Kidney (tissue), 14 donors: ENCODE results near the gene G3BP1. TPM values are rescaled to one million over a fixed set of nuclear protein-coding genes. Genes with fewer than 3 reads are reported as not detected.
A peak's percentile ranks its signal among the peaks of the same experiment; 100 is the strongest.

Experiments
- DNase-seq, 5 donors: peaks; one replicate each; pipeline ENCODE4 v3.0.0-alpha.2; 2013 to 2020
- FAIRE-seq: peaks from 2 replicates; lab custom pipeline; 2012; peaks lifted over from hg19 to GRCh38; lab: Jason Lieb, UNC
- H3K27ac ChIP-seq, 2 donors: one replicate each; pipeline ENCODE4 v1.7.0; 2013; ENCODE audit warnings: low read depth in 2 of 2, low read length in 2 of 2, inconsistent platforms in 1 of 2
- H3K27me3 ChIP-seq: one replicate; pipeline ENCODE4 v1.7.1; 2013; ENCODE audit warnings: low read length, inconsistent platforms; ENCODE audit not compliant: control insufficient read depth, insufficient read depth
- H3K36me3 ChIP-seq, 3 donors: one replicate each; pipeline versions ENCODE4 v1.7.0 to v1.7.1; 2013; ENCODE audit warnings: low read length in 3 of 3, control low read depth in 1 of 3, inconsistent platforms in 1 of 3; ENCODE audit not compliant: insufficient read depth in 3 of 3, control insufficient read depth in 2 of 3
- H3K4me1 ChIP-seq, 3 donors: one replicate each; pipeline versions ENCODE4 v1.7.0 to v1.7.1; 2013; ENCODE audit warnings: low read length in 3 of 3, inconsistent platforms in 1 of 3, low read depth in 1 of 3; ENCODE audit not compliant: control insufficient read depth in 2 of 3, insufficient read depth in 2 of 3
- H3K4me3 ChIP-seq, 3 donors: one replicate each; pipeline versions ENCODE4 v1.7.0 to v1.8.1; 2013; ENCODE audit warnings: low read length in 3 of 3, control low read depth in 1 of 3, inconsistent platforms in 1 of 3
- H3K9ac ChIP-seq, 3 donors: one replicate each; pipeline versions ENCODE4 v1.7.0 to v1.7.1; 2013; ENCODE audit warnings: low read length in 3 of 3, control low read depth in 1 of 3, inconsistent platforms in 1 of 3
- H3K9me3 ChIP-seq, 3 donors: one replicate each; pipeline versions ENCODE4 v1.7.0 to v1.7.1; 2013; ENCODE audit warnings: low read length in 3 of 3, control low read depth in 1 of 3, inconsistent platforms in 1 of 3; ENCODE audit not compliant: control insufficient read depth in 2 of 3, insufficient read depth in 1 of 3
- CTCF ChIP-seq: IDR thresholded peaks from 3 replicates; pipeline ENCODE4 v1.5.1; 2012; ENCODE audit warnings: mild to moderate bottlenecking, moderate library complexity, borderline replicate concordance; ENCODE audit not compliant: insufficient read depth; ENCODE audit errors: extremely low read depth
- intact Hi-C: fragments of 100-400 bp; cut with DNase I; formaldehyde crosslinking; loops from one replicate; pipeline ENCODE4 v1.11.1; 2022
- polyA plus RNA-seq: library from polyadenylated mRNA; stranded (reverse); fragments of 350-450 nt; fragmentation: Illumina TruSeq; extraction: RNeasy Lipid Tissue Mini Kit (QIAGEN cat#74804); gene quantifications from one replicate; pipeline ENCODE4 v1.2.3, GENCODE V29; 2014; ENCODE audit warnings: low read depth, low replicate concordance; ENCODE audit not compliant: insufficient read depth
- total RNA-seq: library from RNA; stranded (reverse); fragmentation: NEBNext Ultra II Directional; extraction: Animal tissue kit (Norgen Biotek cat#: 25700); gene quantifications from one replicate; pipeline ENCODE4 v1.2.1, GENCODE V29; 2021
- donor health status: control.
- donor health status: control.
- donor health status: control.
- donor health status: control.
- donor health status: control.
- donor health status: DM: yes; HTN: yes; CAD: no.
- donor health status: Normal renal cell carcinoma (clear cell type).

Gene G3BP1
- total and polyA plus RNA-seq, 2 donors from 2014 or later = 34.2 to 165 TPM

GRCh38 chr5:151741678-151742423 lies 29.9 kb upstream of the G3BP1 start:
- no peaks in the 10 kb centered on the region for H3K27me3 ChIP-seq
- no peaks in the 10 kb centered on the region for H3K9me3 ChIP-seq
- FAIRE-seq (no peak), DNase-seq (no peak)
- peaks cover 0 to 11% (median 2%) of the 10 kb centered on the region in 3 donors for H3K4me1 ChIP-seq
- TF ChIP-seq CTCF = no peak
- no peak overlapping the region for H3K4me3 ChIP-seq
- H3K36me3 ChIP-seq = peaks cover 4 to 14% (median 5%) of the 10 kb centered on the region in 3 donors
- intact Hi-C loops = loop anchor here (5.0 kb wide), 1 partner anchor 85 kb away; no protein-coding TSS in a partner anchor
- H3K9ac ChIP-seq = no peak overlapping the region
- H3K27ac ChIP-seq = no peak overlapping the region

GRCh38 chr5:151742870-151743294 lies 28.9 kb upstream of the G3BP1 start:
- peak; percentile 69 for TF ChIP-seq CTCF
- no peaks in the 10 kb centered on the region for H3K9me3 ChIP-seq
- no peak for FAIRE-seq
- no peaks in the 10 kb centered on the region for H3K27me3 ChIP-seq
- H3K9ac ChIP-seq = no peak overlapping the region
- peaks cover 4 to 14% (median 5%) of the 10 kb centered on the region in 3 donors for H3K36me3 ChIP-seq
- H3K4me1 ChIP-seq = peaks cover 0 to 11% (median 2%) of the 10 kb centered on the region in 3 donors
- no peak overlapping the region for H3K27ac ChIP-seq
- peak in 4 of 5 donors; percentile 63 to 76 (median 66) for DNase-seq
- intact Hi-C loops = loop anchor here (5.0 kb wide), 1 partner anchor 86 kb away; no protein-coding TSS in a partner anchor
- H3K4me3 ChIP-seq = no peak overlapping the region

- Histone ChIP-seq H3K9ac (no peak overlapping the region), H3K27ac (no peak overlapping the region), H3K4me1 (peaks cover 0 to 11% (median 2%) of the 10 kb centered on the region in 3 donors), H3K4me3 (no peak overlapping the region), H3K27me3 (no peaks in the 10 kb centered on the region), H3K36me3 (peaks cover 4 to 14% (median 5%) of the 10 kb centered on the region in 3 donors), H3K9me3 (no peaks in the 10 kb centered on the region)
- DNase-seq (no peak), FAIRE-seq (no peak)
- intact Hi-C loops = loop anchor here (5.0 kb wide), 1 partner anchor 86 kb away; no protein-coding TSS in a partner anchor
- TF ChIP-seq CTCF = no peak
Observed at GRCh38 chr5:151743530-151743929, 28.2 kb upstream of the G3BP1 start.
